ENCODE data around the gene ZNF91. TPM values are rescaled to one million over a fixed set of nuclear protein-coding genes. Genes with fewer than 3 reads are reported as not detected.
"Not testable (repeated sequence)": the region's sequence is repeated elsewhere in the genome, so short reads cannot be mapped to it uniquely, and the experiment has no call there.

The ZNF91 gene
- total RNA-seq: 40.5 TPM
- long read RNA-seq, partial matches to known transcripts: 0 of 12 reads
- long read RNA-seq, other reads (novel, unspliced or antisense): 11 of 12 reads

DNA sequence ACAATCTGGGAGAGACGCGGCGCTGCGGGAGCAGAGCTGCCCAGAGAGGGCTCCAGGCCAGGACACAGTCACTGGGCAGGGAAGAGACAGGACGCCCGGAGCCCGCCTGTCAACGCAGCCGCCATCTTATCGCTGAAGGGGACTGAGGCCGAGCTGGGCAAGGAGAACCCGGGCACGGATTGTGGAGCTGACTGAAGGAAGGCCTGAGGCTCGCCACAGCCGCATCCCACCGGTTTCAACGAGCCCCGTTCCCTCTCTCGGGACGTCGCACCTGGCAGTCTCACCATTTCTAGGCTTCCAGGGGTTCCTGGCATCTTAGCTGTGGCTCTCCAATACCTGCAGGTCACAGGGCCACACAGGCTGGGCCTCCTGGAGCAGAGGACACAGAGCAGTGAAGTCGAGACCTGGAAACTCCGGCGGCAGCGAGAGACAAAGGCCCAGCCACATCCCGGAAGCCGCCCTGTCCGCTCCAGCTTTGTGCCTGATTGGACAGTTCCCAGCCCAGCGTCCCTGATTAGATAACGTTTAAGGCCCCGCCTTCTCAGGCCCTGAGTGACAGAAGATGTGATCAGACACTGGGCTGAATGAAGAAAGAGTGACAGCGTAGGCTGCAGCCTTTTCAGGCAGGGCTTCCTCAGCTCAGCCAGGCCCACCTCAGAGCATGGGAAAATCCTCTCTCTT is at the start of gene ZNF91:
TSS of gene ZNF91 (minus strand) at position 431 of the 681 bp plus-strand sequence. CDS start at position 314, 117 bp downstream.
- DNase-seq (ENCODE audit: low spot score): peak; percentile 96

DNA sequence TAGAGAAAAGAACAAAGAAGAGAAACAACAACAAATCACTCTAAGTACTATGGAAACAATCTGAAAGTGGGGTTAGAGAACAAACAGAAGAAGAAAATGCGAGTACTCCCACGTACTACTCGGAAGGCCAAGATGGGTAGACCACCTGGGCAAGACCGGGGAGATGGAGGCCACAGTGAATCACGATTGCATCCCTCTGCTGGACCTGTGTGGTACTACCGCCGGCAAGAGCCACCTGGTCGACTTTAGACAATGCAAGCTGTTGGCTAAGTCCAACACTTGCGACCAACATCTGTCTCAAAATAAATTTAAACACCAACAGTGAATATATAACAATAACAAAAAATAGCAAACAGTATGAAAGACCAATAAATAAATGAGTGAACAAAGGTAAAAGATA is 45.5 kb upstream of the ZNF91 start:
- no peak for DNase-seq (ENCODE audit: low spot score)

DNA sequence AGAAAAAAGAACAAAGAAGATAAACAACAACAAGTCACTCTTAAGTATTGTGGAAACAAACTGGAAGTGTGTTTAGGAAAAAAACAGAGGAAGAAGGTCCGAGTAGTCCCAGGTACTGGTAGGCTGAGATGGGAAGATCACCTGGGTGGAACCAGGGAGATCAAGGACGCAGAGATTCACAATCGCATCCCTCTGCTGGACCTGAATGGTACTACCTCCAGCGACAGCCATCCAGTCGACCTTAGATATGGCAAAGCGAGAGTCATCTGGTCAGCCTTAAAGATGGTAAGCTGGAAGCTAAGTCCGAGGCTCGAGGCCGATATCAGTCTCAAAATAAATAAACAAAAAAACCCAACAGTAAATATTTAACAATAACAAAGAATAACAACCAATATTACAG is 44.9 kb upstream of the ZNF91 start:
- DNase-seq (ENCODE audit: low spot score): no peak

DNA sequence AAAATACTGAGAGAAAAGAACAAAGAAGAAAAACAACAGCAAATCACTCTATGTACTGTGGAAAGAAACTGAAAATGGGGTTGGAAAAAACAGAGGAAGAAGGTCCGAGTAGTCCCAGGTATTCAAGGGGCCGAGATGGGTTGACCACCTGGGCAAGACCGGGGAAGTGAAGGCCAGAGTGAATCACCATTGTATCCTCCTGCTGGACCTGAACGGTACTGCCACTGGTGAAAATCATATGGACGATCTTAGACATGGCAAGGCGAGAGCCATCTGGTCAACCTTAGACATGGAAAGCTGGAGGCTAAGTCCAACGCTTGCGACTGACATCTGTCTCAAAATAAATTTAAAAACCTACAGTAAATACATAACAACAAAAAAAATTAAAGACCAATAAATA is 44.4 kb upstream of the ZNF91 start:
- DNase-seq (ENCODE audit: low spot score): no peak

DNA sequence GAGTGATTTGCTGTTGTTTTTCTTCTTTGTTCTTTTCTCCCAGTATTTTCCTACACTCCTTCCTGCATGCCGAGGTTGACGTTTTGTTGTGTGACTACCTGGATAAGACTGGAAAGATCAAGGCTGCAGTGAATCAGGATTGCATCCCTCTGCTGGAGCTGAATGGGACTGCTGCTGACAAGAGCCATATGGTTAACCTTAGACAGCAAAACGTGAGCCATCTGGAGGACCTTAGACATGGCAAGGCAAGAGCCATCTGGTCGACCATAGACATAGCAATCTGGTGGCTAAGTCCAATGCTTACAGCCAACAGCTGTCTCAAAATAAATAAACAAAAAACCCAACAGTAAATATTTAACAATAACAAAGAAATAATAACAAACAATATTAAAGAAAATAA is 42.6 kb upstream of the ZNF91 start:
- DNase-seq (ENCODE audit: low spot score): no peak

DNA sequence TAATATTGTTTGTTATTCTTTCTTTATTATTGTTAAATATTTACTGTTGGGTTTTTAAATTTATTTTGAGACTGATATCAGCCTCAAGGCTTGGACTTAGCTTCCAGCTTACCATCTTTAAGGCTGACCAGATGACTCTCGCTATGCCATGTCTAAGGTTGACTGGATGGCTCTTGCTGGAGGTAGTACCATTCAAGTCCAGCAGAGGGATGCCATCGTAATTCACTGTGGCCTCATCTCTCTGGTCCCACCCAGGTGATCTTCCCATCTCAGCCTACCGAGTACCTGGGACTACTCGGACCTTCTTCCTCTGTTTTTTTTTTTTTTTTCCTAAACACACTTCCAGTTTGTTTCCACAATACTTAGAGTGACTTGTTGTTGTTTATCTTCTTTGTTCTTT is 41.7 kb upstream of the ZNF91 start:
- no peak for DNase-seq (ENCODE audit: low spot score)

DNA sequence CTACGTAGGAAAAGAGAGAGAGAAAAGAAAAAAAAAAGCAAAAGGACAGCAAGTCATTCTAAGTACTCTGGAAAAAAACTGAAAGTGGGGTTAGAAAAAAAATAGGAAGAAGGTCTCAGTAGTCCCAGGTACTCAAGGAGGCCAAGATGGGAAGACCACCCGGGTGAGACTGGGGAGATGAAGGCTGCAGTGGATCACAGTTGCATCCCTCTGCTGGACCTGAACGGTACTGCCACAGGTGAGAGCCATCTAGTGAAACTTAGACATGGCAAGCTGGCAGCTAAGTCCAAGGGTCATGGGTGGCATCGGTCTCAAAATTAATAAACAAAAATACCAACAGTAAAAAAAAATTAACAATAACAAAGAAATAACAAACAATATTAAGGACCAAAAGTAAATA is 41.0 kb upstream of the ZNF91 start:
- no peak for DNase-seq (ENCODE audit: low spot score)

DNA sequence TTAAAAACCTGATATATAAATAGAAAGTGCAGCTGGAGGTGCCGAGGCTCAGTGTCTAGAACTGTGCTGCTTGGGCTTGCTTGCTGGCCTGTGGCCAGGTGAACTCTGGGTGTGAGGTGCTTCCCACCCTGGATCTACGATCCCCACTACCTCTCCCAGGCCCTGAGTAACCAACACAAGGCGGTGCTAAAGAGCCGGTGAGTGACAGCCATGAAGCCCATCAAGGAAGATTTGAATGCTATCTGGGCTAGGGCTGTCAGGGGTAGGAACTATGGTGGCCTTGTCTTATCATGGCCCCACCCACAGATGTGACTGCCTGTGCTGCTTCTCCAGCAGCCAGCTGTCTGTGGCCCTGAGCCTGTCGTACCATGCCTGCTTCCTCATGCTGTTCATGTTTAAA is 25.6 kb upstream of the ZNF91 start:
- no peak for DNase-seq (ENCODE audit: low spot score)

DNA sequence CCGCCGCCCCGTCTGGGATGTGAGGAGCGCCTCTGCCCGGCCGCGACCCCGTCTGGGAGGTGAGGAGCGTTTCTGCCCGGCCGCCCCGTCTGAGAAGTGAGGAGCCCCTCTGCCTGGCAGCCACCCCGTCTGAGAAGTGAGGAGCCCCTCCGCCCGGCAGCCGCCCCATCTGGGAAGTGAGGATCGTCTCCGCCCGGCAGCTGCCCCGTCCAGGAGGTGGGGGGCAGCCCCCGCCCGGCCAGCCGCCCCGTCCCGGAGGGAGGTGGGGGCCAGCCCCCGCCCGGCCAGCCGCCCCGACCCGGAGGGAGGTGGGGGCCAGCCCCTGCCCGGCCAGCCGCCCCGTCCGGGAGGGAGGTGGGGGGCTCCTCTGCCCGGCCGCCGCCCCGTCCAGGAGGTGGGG is 24.0 kb upstream of the ZNF91 start:
- DNase-seq (ENCODE audit: low spot score): not testable (repeated sequence)

DNA sequence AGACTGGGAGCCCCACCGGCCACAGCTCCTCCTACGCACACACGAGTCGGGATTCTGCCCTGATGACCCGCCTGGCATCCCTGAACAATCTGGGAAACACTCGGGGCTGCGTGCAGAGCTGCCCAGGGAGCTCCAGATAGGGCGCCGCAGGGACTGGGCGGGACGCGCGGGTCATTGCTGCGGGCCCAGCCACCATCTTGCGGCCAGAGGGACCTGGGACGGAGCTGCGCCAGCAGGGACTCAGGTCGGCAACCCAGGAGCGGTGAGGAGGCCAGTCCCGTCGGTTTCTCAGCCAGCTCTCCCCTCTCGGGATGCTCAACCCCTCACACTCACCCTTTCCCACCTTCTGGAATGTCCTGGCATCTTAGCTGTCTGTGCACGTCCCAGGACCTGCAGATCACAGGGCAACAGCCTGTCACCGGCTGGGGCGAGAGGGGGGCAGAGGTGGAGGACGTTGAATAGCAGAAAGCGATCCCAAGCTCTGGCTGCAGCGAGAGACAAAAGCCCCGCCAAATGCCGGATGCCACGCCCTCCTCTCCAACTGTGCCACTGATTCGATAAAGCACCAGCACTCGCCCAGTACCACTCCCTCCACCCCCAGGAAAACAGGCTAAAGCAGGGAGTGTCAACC is 20.4 kb upstream of the ZNF91 start:
- no peak for DNase-seq (ENCODE audit: low spot score)

DNA sequence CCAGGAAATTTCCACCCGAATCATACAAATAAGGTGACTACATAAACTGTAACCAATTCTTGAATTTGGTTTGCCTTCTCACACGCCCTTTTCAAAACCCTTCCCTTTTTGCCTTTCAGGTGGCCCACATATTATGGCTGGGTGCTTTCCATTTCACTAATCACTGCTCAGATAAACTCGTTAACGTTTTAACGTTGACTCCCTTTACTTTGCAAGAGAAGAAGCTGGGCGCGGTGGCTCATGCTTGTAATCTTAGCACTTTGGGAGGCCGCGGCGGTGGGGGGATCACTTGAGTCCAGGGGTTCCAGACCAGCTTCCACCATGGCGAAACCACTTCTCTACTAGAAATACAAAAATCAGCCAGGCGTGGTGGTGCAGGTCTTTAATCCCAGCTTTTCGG is 19.8 kb upstream of the ZNF91 start:
- DNase-seq (ENCODE audit: low spot score): no peak

DNA sequence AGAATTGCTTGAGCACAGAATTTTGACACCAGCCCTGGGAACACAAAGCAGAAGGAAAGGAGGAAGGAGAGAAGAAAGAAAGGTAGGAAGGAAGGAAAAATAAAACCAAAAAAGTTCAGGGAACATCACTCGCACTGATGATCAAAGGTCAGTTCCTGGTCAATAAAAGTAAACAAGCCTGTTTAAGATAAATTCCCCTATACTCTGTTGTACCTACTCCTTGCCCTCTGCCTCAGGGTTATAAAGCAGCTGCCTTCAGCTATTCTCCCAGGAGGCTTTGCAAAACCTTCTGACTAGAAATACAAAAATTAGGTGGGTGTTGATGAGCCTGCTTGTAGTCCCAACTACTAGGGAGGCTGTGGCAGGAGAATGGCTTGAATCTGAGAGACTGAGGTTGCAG is 14.9 kb upstream of the ZNF91 start:
- DNase-seq (ENCODE audit: low spot score): no peak

DNA sequence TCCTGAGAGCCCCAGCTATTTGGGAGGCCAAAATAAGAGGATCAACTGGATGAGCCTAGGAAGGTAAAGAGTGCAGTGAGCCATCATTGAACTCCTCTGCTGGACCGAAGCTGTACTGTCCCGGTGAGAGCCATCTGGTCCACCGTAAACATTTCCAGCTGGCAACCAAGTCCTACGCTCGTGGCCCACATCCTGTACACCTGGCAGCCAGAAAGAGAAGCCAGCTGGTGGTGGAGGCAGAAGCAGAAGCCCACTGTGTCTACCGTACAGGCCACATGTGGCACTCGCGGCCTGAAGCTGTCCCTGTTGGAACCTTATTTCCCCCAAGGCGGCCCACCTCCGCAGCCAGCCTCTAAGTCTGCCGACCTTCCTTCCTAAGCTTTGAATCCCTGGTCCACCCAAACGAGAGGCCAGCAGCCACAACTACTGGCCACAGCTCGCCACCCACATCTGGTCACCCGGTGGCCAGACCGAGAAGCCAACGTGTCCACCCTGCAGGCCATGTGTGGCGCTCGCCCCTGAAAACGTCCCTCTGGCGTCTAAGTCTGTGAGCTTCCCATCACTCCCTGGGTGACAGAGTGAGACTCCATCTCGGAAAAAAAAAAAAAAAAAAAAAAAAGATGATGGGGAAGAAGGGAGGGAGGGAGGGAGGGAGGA is 14.2 kb upstream of the ZNF91 start:
- DNase-seq (ENCODE audit: low spot score): no peak

DNA sequence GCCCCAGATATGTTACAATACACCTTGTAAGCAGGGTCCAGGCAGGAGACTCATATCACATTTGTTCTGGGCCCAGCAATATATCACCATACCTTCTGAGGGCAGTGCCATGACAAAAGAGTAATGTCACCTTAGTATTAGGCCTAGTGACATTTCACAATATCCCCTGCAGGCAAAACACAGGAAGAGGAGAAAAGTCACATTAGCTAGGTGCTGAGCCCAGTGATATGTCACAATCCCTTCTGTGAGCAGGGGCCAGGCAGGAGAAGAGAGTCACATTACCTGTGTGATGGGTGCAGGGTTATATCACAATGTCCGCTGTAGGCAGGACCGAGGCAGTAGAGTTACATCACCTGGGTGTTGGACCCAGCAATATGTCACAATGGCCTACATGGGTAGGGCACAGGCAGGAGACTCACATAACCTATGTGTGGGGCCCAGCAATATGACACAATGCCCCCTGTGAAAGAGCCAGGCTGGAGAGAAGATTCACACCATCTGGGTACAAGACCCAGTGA is 12.4 kb upstream of the ZNF91 start:
- DNase-seq (ENCODE audit: low spot score): no peak

DNA sequence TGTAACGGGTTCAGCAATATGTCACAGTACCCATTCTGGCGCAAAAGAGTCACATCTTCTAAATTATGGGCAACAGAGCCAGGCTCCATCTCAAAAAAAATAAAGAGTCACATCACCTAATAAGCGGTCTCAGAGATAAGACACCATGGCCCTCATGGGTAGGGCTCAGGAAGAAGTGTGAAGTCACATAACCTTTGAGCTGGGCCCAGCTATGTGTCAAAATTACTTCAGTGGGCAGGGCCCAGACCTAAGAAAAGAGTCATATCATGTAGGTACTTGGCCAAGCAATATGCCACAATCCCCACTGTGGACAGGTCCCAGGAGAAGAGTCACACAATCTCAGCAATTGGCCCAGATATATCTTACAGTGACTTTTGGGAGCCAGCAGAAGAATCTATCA is 11.4 kb upstream of the ZNF91 start:
- no peak for DNase-seq (ENCODE audit: low spot score)

DNA sequence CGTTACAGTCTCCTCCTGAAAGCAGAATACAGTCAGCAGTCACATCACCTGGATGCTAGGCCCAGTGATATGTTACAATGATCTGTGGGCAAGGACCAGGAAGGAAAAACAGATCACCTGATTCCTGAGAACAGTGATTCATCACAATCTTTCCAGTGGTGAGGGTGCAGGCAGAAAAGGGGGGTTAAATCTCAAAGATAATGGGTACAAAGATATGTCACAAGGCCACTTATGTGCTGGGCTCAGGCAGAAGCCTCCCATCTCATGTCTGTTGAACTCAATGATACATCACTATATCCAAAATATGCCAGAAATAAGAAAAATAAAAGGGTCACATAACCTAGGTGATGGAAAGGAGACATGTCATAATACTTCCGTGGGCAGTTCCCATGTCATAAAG is 10.8 kb upstream of the ZNF91 start:
- DNase-seq (ENCODE audit: low spot score): no peak

DNA sequence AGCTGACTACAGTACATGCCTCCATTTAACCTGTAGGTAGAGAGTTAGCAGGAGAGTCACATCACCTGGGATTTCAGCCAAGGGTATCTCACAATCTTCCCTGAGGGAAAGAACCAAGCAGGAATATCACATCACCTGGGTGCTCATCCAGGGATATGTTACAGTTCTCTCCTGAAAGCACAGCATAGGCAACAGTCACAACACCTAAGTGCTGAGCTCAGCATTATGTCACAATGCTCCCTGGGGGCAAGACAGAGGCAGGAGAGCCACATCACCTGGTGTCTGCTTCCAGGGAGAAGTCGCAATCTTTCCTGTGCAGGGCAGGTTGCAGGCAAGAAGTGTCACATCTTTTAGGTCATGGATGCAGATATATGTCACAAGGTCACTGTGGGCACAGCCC is 9.4 kb upstream of the ZNF91 start:
- DNase-seq (ENCODE audit: low spot score): no peak

DNA sequence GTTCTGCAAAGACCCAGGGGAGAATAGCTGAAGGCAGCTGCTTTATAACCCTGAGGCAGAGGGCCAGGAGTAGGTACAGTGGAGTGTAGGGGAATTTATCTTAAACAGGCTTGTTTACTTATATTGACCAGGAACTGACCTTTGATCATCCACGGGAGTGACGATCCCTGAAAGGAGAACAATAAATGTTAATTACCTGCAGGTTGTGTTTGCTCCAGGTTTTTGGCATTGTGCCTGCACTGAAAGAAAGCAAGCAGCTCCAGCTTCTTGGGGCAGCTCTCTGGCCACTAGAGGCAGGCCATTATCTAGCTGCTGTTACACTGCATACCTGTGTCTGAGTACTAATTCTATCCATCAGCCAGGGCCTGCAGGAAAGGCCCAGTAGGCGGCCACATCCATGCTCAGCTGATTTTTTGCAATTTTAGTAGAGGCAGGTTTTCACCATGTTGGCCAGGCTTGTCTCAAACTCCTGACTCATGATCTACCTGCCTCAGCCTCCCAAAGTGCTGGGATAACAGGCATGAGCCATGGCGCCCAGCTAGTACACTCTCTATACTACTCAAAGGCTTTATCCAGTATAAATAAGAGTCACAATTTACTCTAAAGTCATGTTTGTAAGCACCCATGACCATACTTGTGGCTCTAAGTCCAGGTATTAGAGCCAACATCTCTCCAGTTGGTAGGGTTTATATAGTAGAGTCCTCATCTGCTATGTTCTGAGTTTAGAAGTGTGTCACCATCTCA is 8.5 kb upstream of the ZNF91 start:
- DNase-seq (ENCODE audit: low spot score): no peak

DNA sequence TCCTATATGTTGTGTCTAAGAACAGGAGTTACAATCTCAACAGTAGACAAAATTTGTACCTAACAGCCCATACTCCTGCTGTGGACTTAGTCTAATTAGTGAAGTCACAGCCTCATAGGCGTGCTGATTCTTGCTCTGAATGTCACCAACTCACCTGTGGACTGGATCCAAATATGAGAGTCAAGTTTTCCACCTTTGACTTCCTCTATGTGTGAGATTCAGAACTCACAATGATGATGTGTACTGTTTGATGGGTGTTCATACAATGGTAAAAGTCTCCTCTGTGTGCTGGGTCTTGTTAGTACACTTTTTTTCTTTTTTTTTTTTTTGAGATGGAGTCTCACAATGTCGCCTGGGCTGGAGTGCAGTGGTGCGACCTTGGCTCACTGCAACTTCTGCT is 7.8 kb upstream of the ZNF91 start:
- no peak for DNase-seq (ENCODE audit: low spot score)

DNA sequence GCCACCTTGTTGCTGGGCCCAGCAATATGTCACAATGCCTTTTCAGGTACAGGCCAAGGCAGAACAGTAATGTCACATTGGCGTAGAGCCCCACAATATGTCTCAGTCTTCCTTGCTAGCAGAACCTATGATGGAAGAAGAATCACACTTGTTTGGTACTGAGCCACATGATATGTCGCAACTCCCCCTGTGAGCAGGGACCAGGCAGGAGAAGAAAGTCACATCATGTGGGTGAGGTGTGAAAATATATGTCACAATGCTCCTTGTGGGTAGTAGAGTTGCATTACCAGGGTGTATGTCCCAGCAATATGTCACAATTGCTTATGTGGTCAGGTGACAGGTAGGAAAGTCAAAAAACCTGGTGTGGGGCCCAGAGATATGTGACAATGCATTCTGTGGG is 7.1 kb upstream of the ZNF91 start:
- DNase-seq (ENCODE audit: low spot score): no peak

DNA sequence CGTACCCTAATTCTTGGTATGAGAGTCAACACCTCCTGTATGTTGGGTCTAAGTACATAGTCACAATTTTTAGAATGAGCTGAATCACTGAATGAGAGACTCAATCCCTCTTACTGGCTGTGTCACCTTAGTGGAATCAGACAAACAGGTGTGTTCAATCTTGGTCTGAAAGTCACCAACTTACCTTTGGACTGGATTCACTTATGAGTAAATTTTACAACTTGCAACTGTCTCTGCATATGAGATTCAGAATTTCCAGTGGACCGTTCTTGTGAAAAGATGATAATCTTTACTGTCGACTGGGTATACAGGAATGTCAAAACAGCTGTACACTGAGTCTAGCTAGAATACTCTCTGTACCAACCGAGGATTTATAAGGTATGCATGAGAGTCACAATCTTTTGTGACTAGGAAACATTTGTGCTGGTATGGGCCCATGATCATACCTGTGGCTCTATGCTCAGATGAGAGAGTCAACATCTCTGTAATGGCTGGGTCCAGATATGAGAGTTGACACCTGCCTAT is 5.9 kb upstream of the ZNF91 start:
- no peak for DNase-seq (ENCODE audit: low spot score)

DNA sequence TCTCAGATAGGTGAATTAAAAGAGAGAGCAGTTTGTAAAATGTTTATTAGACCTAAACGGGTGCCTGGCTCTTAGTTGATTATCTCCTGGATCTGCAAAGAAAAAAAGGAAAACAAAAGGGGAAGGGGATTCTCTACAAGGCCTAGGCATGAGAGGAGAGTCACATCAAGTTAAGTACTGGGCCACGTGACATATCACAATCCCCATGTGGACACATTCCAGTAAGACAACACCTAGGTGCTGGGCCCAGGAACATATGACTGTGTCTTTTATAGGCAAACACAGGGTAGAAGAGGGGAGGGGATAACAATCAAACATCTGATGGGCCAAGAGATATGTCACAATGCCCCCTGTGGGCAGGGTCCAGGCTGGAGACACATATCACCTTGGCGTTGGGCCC is 4.2 kb upstream of the ZNF91 start:
- no peak for DNase-seq (ENCODE audit: low spot score)
